Measurements from ENCODE around the gene GPR171. TPM values are rescaled to one million over a fixed set of nuclear protein-coding genes. Genes with fewer than 3 reads are reported as not detected.

Gene GPR171
- total RNA-seq, 1 experiment from 2014 or later = not detected

- intact Hi-C loops (cut with micrococcal nuclease) = no loop called here
These were observed 4.8 kb downstream of the GPR171 start for GRCh38 chr3:151197981-151198767.

GRCh38 chr3:151197228-151197627 lies 5.8 kb downstream of the GPR171 start:
- Mint-ChIP-seq H3K36me3 (ENCODE audit: insufficient read depth, unreplicated experiment) (no peaks in the 10 kb centered on the region), H3K27me3 (ENCODE audit: insufficient read depth, unreplicated experiment) (no peaks in the 10 kb centered on the region), H3K9me3 (ENCODE audit: unreplicated experiment) (no peaks in the 10 kb centered on the region), H3K27ac (ENCODE audit: low read depth, unreplicated experiment) (no peak overlapping the region), H3K4me3 (ENCODE audit: unreplicated experiment) (no peak overlapping the region), H3K4me1 (ENCODE audit: insufficient read depth, unreplicated experiment) (no peaks in the 10 kb centered on the region)
- DNase-seq (ENCODE audit: unreplicated experiment) = no peak
- BruUV-seq (replicated peaks) = no TSS peak
- ChIA-PET POLR2A (no interaction called here), CTCF (interaction anchor here (0.7 to 0.9 kb wide), 2 partner anchors 29 to 31 kb away, joined by 3 to 4 read pairs; no protein-coding TSS in a partner anchor)
- intact Hi-C loops (cut with micrococcal nuclease) = no loop called here
- TF ChIP-seq CTCF (IDR thresholded peaks at IDR 0.05; ENCODE audit: unreplicated experiment) = no peak

More at GRCh38 chr3:151197981-151198767, 4.8 kb downstream of the GPR171 start:
- CTCF ChIA-PET = interaction anchor here (0.7 to 1.8 kb wide), 4 partner anchors 9 to 86 kb away, joined by 3 to 8 read pairs (median 3); no protein-coding TSS in a partner anchor
- H3K9me3 Mint-ChIP-seq (ENCODE audit: unreplicated experiment) = no peaks in the 10 kb centered on the region
- no peak for DNase-seq (ENCODE audit: unreplicated experiment)
- POLR2A ChIA-PET = interaction anchor here (0.7 kb wide), 1 partner anchor 234 kb away, joined by 3 read pairs; no protein-coding TSS in a partner anchor
- H3K4me1 Mint-ChIP-seq (ENCODE audit: insufficient read depth, unreplicated experiment) = no peaks in the 10 kb centered on the region
- H3K36me3 Mint-ChIP-seq (ENCODE audit: insufficient read depth, unreplicated experiment) = no peaks in the 10 kb centered on the region
- H3K4me3 Mint-ChIP-seq (ENCODE audit: unreplicated experiment) = no peak overlapping the region
- BruUV-seq (replicated peaks) = no TSS peak
- TF ChIP-seq CTCF (IDR thresholded peaks at IDR 0.05; ENCODE audit: unreplicated experiment) = no peak
- no peak overlapping the region for H3K27ac Mint-ChIP-seq (ENCODE audit: low read depth, unreplicated experiment)
- no peaks in the 10 kb centered on the region for H3K27me3 Mint-ChIP-seq (ENCODE audit: insufficient read depth, unreplicated experiment)

GRCh38 chr3:151196434-151196833 lies 6.6 kb downstream of the GPR171 start:
- no peak for DNase-seq (ENCODE audit: unreplicated experiment)
- POLR2A ChIA-PET = interaction anchor here (1.0 kb wide), 1 partner anchor 10 kb away, joined by 3 read pairs; no protein-coding TSS in a partner anchor
- Mint-ChIP-seq H3K27me3 (ENCODE audit: insufficient read depth, unreplicated experiment) (no peaks in the 10 kb centered on the region), H3K36me3 (ENCODE audit: insufficient read depth, unreplicated experiment) (no peaks in the 10 kb centered on the region), H3K4me3 (ENCODE audit: unreplicated experiment) (no peak overlapping the region), H3K9me3 (ENCODE audit: unreplicated experiment) (no peaks in the 10 kb centered on the region), H3K4me1 (ENCODE audit: insufficient read depth, unreplicated experiment) (no peaks in the 10 kb centered on the region), H3K27ac (ENCODE audit: low read depth, unreplicated experiment) (no peak overlapping the region)
- BruUV-seq (replicated peaks) = no TSS peak
- intact Hi-C loops (cut with micrococcal nuclease) = no loop called here
- CTCF ChIA-PET = interaction anchor here (0.7 to 0.9 kb wide), 3 partner anchors 28 to 86 kb away, joined by 3 to 4 read pairs (median 3); no protein-coding TSS in a partner anchor
- no peak for TF ChIP-seq CTCF (IDR thresholded peaks at IDR 0.05; ENCODE audit: unreplicated experiment)

GRCh38 chr3:151195826-151196225 lies 7.2 kb downstream of the GPR171 start:
- Mint-ChIP-seq H3K27me3 (ENCODE audit: insufficient read depth, unreplicated experiment) (no peaks in the 10 kb centered on the region), H3K4me3 (ENCODE audit: unreplicated experiment) (no peak overlapping the region), H3K9me3 (ENCODE audit: unreplicated experiment) (no peaks in the 10 kb centered on the region), H3K27ac (ENCODE audit: low read depth, unreplicated experiment) (no peak overlapping the region), H3K36me3 (ENCODE audit: insufficient read depth, unreplicated experiment) (no peaks in the 10 kb centered on the region), H3K4me1 (ENCODE audit: insufficient read depth, unreplicated experiment) (no peaks in the 10 kb centered on the region)
- DNase-seq (ENCODE audit: unreplicated experiment) = no peak
- ChIA-PET POLR2A (interaction anchor here (1.0 kb wide), 1 partner anchor 10 kb away, joined by 3 read pairs; no protein-coding TSS in a partner anchor), CTCF (interaction anchor here (0.8 kb wide), 1 partner anchor 87 kb away, joined by 3 read pairs; no protein-coding TSS in a partner anchor)
- no TSS peak for BruUV-seq (replicated peaks)
- no peak for TF ChIP-seq CTCF (IDR thresholded peaks at IDR 0.05; ENCODE audit: unreplicated experiment)
- intact Hi-C loops (cut with micrococcal nuclease) = no loop called here
